ENCODE measurements around the gene ZNF808.
"Not testable (repeated sequence)": the region's sequence is repeated elsewhere in the genome, so short reads cannot be mapped to it uniquely, and the experiment has no call there.

ZNF808 gene

DNA sequence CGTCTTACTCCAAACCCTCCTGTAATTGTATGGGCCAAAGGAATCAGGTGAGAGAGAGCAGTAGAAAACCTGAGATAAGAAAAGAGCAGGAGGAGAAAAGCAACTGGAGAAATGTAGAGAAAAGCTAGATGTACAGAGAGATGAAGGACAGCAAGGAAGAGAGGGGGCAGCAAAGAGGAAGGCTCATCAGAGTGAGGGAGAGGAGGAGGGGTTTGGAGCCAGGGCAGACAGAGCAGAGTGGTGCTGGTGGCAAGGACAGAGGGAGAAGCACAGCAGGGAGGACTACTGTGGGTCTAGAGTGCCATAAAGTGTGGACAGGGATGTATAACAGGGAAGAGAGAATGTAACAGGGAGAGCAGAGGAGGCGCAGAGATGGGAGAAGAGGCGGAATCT is 74.5 kb downstream of the ZNF808 start:
- H3K9ac ChIP-seq (ENCODE audit: low read length) = peak overlapping the region; percentile 39
- H3K4me1 ChIP-seq (ENCODE audit: insufficient read depth, low read length); H3K9me3 ChIP-seq (ENCODE audit: low read length); H3K27ac ChIP-seq (ENCODE audit: low read depth, low read length); H3K36me3 ChIP-seq (ENCODE audit: insufficient read depth, low read length); H3K27me3 ChIP-seq (ENCODE audit: control insufficient read depth in 1 of 2, insufficient read depth in 2 of 2, low read length in 2 of 2): not testable (repeated sequence)
- H3K4me3 ChIP-seq (ENCODE audit: low read depth in 1 of 2, low read length in 2 of 2) = peak overlapping the region; percentile 18 to 76

DNA sequence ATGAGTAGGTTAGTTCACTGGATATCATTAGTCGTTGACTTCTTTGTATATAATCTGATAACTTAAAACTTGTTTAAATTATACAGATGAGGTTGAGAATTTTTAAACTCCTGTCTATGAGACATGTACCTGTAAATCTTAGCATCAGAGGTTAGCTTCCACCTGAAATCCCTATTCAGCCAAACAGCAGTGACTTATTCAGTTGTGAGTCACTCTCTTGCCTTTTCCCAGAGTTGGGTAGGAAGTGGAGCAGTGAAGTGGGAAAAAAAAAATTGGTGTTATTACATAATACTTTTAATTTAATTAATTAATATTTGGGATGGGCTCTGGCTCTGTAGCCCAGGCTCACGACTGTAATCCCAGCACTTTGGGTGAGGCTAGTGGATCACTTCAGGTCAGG is 75.5 kb downstream of the ZNF808 start:
- Histone ChIP-seq H3K27ac (ENCODE audit: low read depth, low read length) (no peak overlapping the region), H3K4me3 (ENCODE audit: low read depth in 1 of 2, low read length in 2 of 2) (no peak overlapping the region), H3K9me3 (ENCODE audit: low read length) (no peaks in the 10 kb centered on the region), H3K4me1 (ENCODE audit: insufficient read depth, low read length) (no peaks in the 10 kb centered on the region), H3K36me3 (ENCODE audit: insufficient read depth, low read length) (no peaks in the 10 kb centered on the region), H3K9ac (ENCODE audit: low read length) (no peak overlapping the region), H3K27me3 (ENCODE audit: control insufficient read depth in 1 of 2, insufficient read depth in 2 of 2, low read length in 2 of 2) (no peaks in the 10 kb centered on the region)

DNA sequence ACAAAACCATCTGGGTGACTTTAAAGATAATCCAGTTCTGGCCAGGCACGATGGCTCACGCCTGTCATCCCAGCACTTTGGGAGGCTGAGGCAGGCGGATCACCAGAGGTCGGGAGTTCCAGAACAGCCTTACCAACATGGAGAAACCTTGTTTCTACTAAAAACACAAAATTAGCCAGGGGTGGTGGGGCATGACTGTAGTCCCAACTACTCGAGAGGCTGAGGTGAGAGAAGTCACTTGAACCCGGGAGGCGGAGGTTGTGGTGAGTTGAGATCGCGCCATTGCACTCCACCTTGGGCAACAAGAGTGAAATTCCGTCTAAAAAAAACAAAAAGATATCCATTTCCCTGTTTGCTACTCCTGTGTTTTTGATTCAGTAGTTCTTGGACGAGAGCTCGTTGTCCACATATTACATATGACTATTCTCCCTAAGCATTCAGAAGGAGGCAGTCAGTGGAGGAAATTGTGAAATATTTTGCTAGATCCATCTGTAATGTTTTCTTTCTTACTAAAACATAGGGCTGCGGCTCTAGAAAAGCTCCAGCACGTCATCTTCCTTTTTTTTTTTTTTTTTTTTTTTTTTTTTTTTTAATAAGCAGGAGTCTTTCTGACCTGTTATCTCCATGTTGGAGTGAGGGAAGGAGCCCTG is 76.2 kb downstream of the ZNF808 start:
- Histone ChIP-seq H3K27me3 (ENCODE audit: control insufficient read depth in 1 of 2, insufficient read depth in 2 of 2, low read length in 2 of 2) (no peaks in the 10 kb centered on the region), H3K27ac (ENCODE audit: low read depth, low read length) (no peak overlapping the region), H3K36me3 (ENCODE audit: insufficient read depth, low read length) (no peaks in the 10 kb centered on the region)

More for the DNA sequence above, 76.2 kb downstream of the ZNF808 start:
- no peaks in the 10 kb centered on the region for H3K4me1 ChIP-seq (ENCODE audit: insufficient read depth, low read length)
- no peak overlapping the region for H3K4me3 ChIP-seq (ENCODE audit: low read depth in 1 of 2, low read length in 2 of 2)
- H3K9ac ChIP-seq (ENCODE audit: low read length) = no peak overlapping the region
- no peaks in the 10 kb centered on the region for H3K9me3 ChIP-seq (ENCODE audit: low read length)

Data from muscle layer of colon (tissue), 2 donors.